ENCODE results near the gene CHPT1.
"Not testable (repeated sequence)": the region's sequence is repeated elsewhere in the genome, so short reads cannot be mapped to it uniquely, and the experiment has no call there.

The CHPT1 gene

GRCh38 chr12:101722392-101722791 lies 25.0 kb downstream of the CHPT1 start:
- no peak for DNase-seq (ENCODE audit: low spot score)

GRCh38 chr12:101727098-101727497 lies 29.7 kb downstream of the CHPT1 start:
- DNase-seq (ENCODE audit: low spot score), result no peak

- no peak for DNase-seq (ENCODE audit: low spot score)
Measured at GRCh38 chr12:101729842-101730241, 32.4 kb downstream of the CHPT1 start.

- DNase-seq (ENCODE audit: low spot score), result no peak
Measured at GRCh38 chr12:101732318-101732717, 34.9 kb downstream of the CHPT1 start.

- DNase-seq (ENCODE audit: low spot score), result no peak
Measured at GRCh38 chr12:101733166-101733565, 35.7 kb downstream of the CHPT1 start.

GRCh38 chr12:101734482-101734881 lies 37.0 kb downstream of the CHPT1 start:
- DNase-seq (ENCODE audit: low spot score), result not testable (repeated sequence)

GRCh38 chr12:101737476-101737875 lies 40.0 kb downstream of the CHPT1 start:
- no peak for DNase-seq (ENCODE audit: low spot score)

- DNase-seq (ENCODE audit: low spot score), result no peak
Measured at GRCh38 chr12:101738920-101739665, 41.7 kb downstream of the CHPT1 start, which contains the start of gene SYCP3. Gene SYCP3 (minus strand): TSS chr12:101739462. CDS start chr12:101737935, 1,527 bp downstream.

GRCh38 chr12:101740566-101740965 lies 43.1 kb downstream of the CHPT1 start:
- no peak for DNase-seq (ENCODE audit: low spot score)

GRCh38 chr12:101740980-101741379 lies 43.5 kb downstream of the CHPT1 start:
- DNase-seq (ENCODE audit: low spot score), result no peak

GRCh38 chr12:101743242-101743641 lies 45.8 kb downstream of the CHPT1 start:
- no peak for DNase-seq (ENCODE audit: low spot score)

GRCh38 chr12:101743724-101744472 lies 46.5 kb downstream of the CHPT1 start:
- no peak for DNase-seq (ENCODE audit: low spot score)

GRCh38 chr12:101745481-101745880 lies 48.0 kb downstream of the CHPT1 start:
- DNase-seq (ENCODE audit: low spot score), result no peak

GRCh38 chr12:101746196-101746595 lies 48.8 kb downstream of the CHPT1 start:
- no peak for DNase-seq (ENCODE audit: low spot score)

- no peak for DNase-seq (ENCODE audit: low spot score)
Measured at GRCh38 chr12:101746661-101747060, 49.2 kb downstream of the CHPT1 start.

- no peak for DNase-seq (ENCODE audit: low spot score)
Measured at GRCh38 chr12:101747697-101748096, 50.3 kb downstream of the CHPT1 start.

- no peak for DNase-seq (ENCODE audit: low spot score)
Measured at GRCh38 chr12:101748907-101749306, 51.5 kb downstream of the CHPT1 start.

- DNase-seq (ENCODE audit: low spot score), result no peak
Measured at GRCh38 chr12:101749657-101750056, 52.2 kb downstream of the CHPT1 start.

GRCh38 chr12:101750152-101750551 lies 52.7 kb downstream of the CHPT1 start:
- DNase-seq (ENCODE audit: low spot score), result no peak

GRCh38 chr12:101759396-101760047 lies 62.1 kb downstream of the CHPT1 start:
- peak; percentile 64 for DNase-seq (ENCODE audit: low spot score)

GRCh38 chr12:101761350-101761749 lies 63.9 kb downstream of the CHPT1 start:
- no peak for DNase-seq (ENCODE audit: low spot score)

GRCh38 chr12:101761781-101762180 lies 64.3 kb downstream of the CHPT1 start:
- no peak for DNase-seq (ENCODE audit: low spot score)

Data from hematopoietic multipotent progenitor cell treated with erythropoietin and hydrocortisone succinate and interleukin-3 and kit ligand, for 15 days (in vitro differentiated cells).